PC-9 (cell line): ENCODE measurements around the gene PTPN11.
"Not testable (repeated sequence)": the region's sequence is repeated elsewhere in the genome, so short reads cannot be mapped to it uniquely, and the experiment has no call there.

Experiments used
- EZH2 ChIP-seq: fragments of 200-600 bp; sonication (generic); IDR thresholded peaks from 2 replicates; pipeline ENCODE4 v1.8.0; 2017; ENCODE audit warnings: antibody characterized with exemption, low read depth
- TF ChIP-seq, protein P1 (sequence below): fragments of 200-600 bp; sonication (generic); conservative IDR thresholded peaks from 2 replicates; pipeline ENCODE4 v1.6.1; 2017; ENCODE audit warnings: mixed run types, antibody characterized with exemption, mild to moderate bottlenecking, moderate library complexity

- TF ChIP-seq, protein P1, sequence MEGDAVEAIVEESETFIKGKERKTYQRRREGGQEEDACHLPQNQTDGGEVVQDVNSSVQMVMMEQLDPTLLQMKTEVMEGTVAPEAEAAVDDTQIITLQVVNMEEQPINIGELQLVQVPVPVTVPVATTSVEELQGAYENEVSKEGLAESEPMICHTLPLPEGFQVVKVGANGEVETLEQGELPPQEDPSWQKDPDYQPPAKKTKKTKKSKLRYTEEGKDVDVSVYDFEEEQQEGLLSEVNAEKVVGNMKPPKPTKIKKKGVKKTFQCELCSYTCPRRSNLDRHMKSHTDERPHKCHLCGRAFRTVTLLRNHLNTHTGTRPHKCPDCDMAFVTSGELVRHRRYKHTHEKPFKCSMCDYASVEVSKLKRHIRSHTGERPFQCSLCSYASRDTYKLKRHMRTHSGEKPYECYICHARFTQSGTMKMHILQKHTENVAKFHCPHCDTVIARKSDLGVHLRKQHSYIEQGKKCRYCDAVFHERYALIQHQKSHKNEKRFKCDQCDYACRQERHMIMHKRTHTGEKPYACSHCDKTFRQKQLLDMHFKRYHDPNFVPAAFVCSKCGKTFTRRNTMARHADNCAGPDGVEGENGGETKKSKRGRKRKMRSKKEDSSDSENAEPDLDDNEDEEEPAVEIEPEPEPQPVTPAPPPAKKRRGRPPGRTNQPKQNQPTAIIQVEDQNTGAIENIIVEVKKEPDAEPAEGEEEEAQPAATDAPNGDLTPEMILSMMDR: not testable (repeated sequence)
- not testable (repeated sequence) for TF ChIP-seq EZH2
These were observed 3.3 kb upstream of the PTPN11 start for GRCh38 chr12:112415457-112415856.
